GM15510 (cell line): ENCODE measurements around the gene C1GALT1.

ENCODE experiments used
- POLR2A ChIP-seq: IDR thresholded peaks from 3 replicates; pipeline ENCODE4 v1.6.1; 2011; ENCODE audit warnings: borderline replicate concordance; ENCODE audit not compliant: insufficient read length; ENCODE audit errors: extremely low read depth

C1GALT1 gene

DNA sequence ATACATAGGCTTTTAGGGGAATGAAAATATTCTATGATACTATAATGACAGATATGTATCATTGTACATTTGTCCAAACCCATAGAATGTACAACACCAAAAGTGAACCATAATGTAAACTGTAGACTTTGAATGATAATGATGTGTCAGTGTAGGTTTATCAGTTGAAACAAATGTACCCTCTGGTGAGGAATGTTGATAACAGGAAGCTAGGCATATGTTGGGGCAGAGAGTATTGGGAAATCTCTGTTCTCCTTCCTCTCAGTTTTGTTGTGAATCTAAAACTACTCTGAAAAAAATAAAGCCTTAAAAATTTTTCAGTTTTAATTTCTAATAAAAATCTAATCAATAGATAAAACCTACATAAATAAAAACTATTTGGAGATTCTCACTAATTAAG lies 36.9 kb downstream of the C1GALT1 start:
- no peak for TF ChIP-seq POLR2A

GRCh38 chr7:7220821-7221220 lies 38.5 kb downstream of the C1GALT1 start:
- no peak for TF ChIP-seq POLR2A

- no peak for TF ChIP-seq POLR2A
Observed at GRCh38 chr7:7221599-7222038, 39.3 kb downstream of the C1GALT1 start.

DNA sequence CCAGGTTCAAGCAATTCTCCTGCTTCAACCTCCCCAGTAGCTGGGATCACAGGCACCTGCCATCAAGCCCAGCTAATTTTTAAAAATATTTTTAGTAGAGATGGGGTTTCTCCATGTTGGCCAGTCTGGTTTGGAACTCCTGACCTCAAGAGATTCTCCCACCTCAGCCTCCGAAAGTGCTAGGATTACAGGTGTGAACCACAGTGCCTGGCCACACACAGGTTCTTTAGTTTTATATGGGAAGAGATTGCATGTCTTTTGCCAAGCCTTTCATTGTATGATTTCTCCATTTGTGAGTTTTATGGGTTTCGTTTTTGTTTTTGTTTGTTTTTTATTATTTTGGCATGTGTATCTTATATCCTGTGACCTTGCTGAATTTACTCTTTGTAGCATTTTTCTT lies 40.9 kb downstream of the C1GALT1 start:
- no peak for TF ChIP-seq POLR2A

GRCh38 chr7:7226407-7226806 lies 44.1 kb downstream of the C1GALT1 start:
- TF ChIP-seq POLR2A, result no peak

DNA sequence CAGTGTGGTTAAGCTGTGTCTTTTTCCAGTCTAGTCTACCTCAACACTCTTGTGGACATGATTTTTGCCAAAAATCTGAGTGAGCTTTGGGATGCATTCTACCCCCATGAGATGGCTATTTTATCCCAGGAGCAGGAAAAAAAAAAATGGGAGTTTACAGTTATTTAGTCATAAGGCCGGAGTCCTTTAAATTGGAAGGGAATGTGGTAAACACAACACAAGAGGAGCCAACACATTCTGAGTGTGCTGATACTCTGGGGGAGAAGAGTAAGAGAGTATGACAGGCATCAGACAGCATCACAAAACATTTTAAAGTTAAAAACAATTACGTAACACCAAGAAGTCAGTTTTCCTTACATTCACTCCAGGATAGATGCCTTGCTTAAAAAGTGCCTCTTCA lies 46.1 kb downstream of the C1GALT1 start:
- no peak for TF ChIP-seq POLR2A

DNA sequence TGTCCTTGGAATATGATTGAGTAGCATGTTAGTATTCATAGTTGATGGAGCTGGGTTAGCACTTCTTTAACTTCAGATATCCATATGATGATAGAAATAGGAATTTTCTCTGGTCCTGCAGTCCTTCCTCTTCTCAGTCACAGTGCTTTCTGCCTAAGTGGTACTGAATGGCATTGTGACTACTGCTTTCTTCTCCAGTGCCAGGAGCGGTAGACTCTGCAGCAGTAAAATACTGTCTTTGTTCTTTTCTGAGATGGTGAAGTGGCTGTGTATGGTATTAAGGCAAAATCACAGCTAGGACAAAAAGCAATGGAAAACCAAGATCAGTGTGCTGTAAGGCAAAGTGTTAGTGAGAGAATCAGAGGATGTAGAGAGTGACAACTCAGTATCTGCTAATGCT lies 46.6 kb downstream of the C1GALT1 start:
- no peak for TF ChIP-seq POLR2A

GRCh38 chr7:7231000-7231399 lies 48.7 kb downstream of the C1GALT1 start:
- TF ChIP-seq POLR2A, result no peak

DNA sequence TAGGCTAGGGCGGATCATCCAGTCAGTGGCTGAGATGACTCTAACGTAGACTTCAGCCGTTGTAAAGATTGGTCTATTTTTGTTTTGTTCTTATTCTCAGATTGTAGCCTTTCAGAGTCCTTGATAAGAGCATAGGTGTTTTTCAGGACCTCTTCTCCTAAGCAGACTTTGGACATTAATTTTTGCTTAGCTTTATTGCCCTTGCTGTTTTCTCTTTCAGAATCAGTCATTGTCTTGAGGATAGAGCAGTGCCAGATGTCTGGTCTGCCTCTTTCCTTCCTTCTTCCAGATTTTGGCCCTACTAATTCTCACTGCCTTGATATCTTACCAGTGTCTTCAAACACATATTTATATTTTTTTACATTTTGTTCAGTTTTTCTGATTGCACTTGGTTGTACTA lies 49.5 kb downstream of the C1GALT1 start:
- no peak for TF ChIP-seq POLR2A

DNA sequence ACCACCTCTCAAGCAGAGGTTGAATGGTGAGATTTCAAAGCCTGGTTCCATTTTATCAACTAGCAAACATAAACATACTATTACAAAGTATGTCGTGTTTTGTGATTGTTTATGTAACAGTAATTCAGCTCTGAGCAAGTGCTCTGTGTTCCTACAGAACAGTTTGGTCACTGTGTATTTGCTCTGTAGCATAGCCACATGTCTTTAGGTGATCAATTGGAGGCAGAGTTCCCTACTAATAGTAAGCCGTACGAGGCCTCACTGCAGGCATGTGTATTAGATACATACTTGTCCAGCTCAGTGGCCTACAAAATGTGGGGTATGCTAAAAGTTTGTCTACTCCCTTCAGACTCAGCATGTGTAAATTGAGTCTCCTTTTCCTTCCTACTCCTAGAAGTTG lies 53.0 kb downstream of the C1GALT1 start:
- no peak for TF ChIP-seq POLR2A

GRCh38 chr7:7236041-7236440 lies 53.7 kb downstream of the C1GALT1 start:
- no peak for TF ChIP-seq POLR2A

- no peak for TF ChIP-seq POLR2A
Observed at GRCh38 chr7:7237201-7237977, 55.0 kb downstream of the C1GALT1 start.

DNA sequence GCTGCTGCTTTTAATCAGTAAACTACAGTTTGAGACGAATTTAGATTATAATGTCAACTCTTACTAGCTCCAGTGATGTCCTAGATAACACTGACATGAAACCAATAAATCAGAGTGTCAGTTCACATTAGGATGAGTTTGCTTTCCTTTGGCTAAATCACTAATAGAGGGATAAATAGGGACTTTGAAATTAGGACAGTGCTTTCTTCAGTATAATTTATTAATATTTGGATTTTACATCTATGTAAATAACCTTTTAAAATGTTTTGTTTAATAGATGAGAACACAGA lies 55.6 kb downstream of the C1GALT1 start:
- TF ChIP-seq POLR2A, result no peak

- TF ChIP-seq POLR2A, result no peak
Observed at GRCh38 chr7:7239346-7239745, 57.0 kb downstream of the C1GALT1 start.

GRCh38 chr7:7242899-7243298 lies 60.6 kb downstream of the C1GALT1 start:
- TF ChIP-seq POLR2A, result no peak

DNA sequence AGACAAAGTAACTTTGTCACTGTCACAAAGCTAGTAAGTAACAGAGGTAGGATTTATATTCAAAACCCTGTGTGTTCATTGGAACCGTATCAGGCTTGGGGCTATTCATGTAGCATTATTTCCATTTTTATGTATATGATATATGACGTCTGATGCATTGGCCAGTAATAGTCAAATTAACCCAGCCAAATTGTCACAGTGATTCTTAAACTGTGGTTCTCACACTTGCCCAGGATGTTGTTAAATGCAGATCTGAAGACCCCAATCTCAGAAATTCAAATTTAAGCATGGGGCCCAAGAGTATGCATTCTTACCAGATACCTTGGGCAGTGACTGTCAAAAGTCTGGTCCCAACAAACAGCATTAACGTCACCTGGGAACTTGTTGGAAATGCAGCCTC lies 63.9 kb downstream of the C1GALT1 start:
- no peak for TF ChIP-seq POLR2A

- TF ChIP-seq POLR2A, result no peak
Observed at GRCh38 chr7:7247658-7248057, 65.3 kb downstream of the C1GALT1 start.

- no peak for TF ChIP-seq POLR2A
Observed at GRCh38 chr7:7249814-7250213, 67.5 kb downstream of the C1GALT1 start.

DNA sequence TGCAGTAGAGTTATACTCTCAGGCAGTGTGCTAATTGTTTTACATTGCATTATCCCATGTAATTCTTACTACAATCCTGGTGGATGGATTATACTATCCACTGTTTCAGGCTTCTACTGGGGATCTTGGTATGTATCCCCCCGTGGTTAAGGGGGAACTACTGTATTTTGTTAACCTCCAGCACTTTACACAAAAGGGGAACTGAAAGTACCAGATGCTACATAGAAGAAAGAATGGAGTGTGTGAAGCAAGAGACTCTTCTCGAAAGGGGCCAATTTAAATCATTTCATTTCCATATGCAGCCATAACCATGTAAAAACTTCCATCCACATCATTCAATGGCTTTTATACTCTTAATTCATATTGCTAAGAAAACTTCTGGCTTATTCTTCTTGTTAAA lies 69.4 kb downstream of the C1GALT1 start:
- no peak for TF ChIP-seq POLR2A
